Transverse colon (tissue), 4 donors: ENCODE measurements around the gene TRIM14.

Source experiments
- CTCF ChIP-seq, 5 experiments: fragments of 200-600 bp in 3 of 5; fragments of 450-650 bp in 2 of 5; sonication (generic) in 3 of 5; IDR thresholded peaks; 1 replicate in 2 of 5; 2 replicates in 3 of 5; pipeline ENCODE4 v1.5.1; 2016 to 2017; ENCODE audit warnings: antibody characterized with exemption in 5 of 5, inconsistent platforms in 3 of 5, mild to moderate bottlenecking in 2 of 5, moderate library complexity in 1 of 5
- POLR2AphosphoS5 ChIP-seq, 3 donors: sonication (generic); formaldehyde crosslinking; IDR thresholded peaks; one replicate each; pipeline ENCODE4 v1.6.1; 2016; ENCODE audit warnings: antibody characterized with exemption in 3 of 3

- TF ChIP-seq CTCF (IDR thresholded peaks at IDR 0.05): no peak
- no peak for TF ChIP-seq POLR2AphosphoS5 (IDR thresholded peaks at IDR 0.05)
These were observed 73.5 kb downstream of the TRIM14 start for GRCh38 chr9:98045234-98046179.
